Glomerular visceral epithelial cell (primary cell): ENCODE measurements around the gene GPR3.
"Not testable (repeated sequence)": the region's sequence is repeated elsewhere in the genome, so short reads cannot be mapped to it uniquely, and the experiment has no call there.

Experiments
- DNase-seq: peaks from one replicate; pipeline ENCODE4 v3.0.0-alpha.2; 2016; ENCODE audit errors: extremely low spot score

The GPR3 gene

GRCh38 chr1:27399251-27400025, 7.0 kb downstream of the GPR3 start:
- no peak for DNase-seq

GRCh38 chr1:27400082-27400962, 7.9 kb downstream of the GPR3 start:
- DNase-seq = no peak

GRCh38 chr1:27400963-27401341, 8.5 kb downstream of the GPR3 start:
- DNase-seq = no peak

GRCh38 chr1:27402349-27402754, 9.9 kb downstream of the GPR3 start:
- peak; percentile 40 for DNase-seq

GRCh38 chr1:27403065-27403726, 10.8 kb downstream of the GPR3 start:
- DNase-seq = no peak

- no peak for DNase-seq
Measured at GRCh38 chr1:27403931-27404330, 11.5 kb downstream of the GPR3 start.

- peak; percentile 68 for DNase-seq
Measured at GRCh38 chr1:27405074-27405473, 12.7 kb downstream of the GPR3 start.

- DNase-seq = not testable (repeated sequence)
Measured at GRCh38 chr1:27405598-27406361, 13.4 kb downstream of the GPR3 start.

- DNase-seq = no peak
Measured at GRCh38 chr1:27406362-27406680, 13.9 kb downstream of the GPR3 start.

GRCh38 chr1:27406791-27407190, 14.4 kb downstream of the GPR3 start:
- not testable (repeated sequence) for DNase-seq

GRCh38 chr1:27408151-27408550, 15.7 kb downstream of the GPR3 start:
- DNase-seq = no peak

- no peak for DNase-seq
Measured at GRCh38 chr1:27409669-27410068, 17.2 kb downstream of the GPR3 start.

GRCh38 chr1:27410709-27411108, 18.3 kb downstream of the GPR3 start:
- DNase-seq = no peak

GRCh38 chr1:27412502-27412901, 20.1 kb downstream of the GPR3 start:
- DNase-seq = no peak

GRCh38 chr1:27413004-27413403, 20.6 kb downstream of the GPR3 start:
- no peak for DNase-seq

GRCh38 chr1:27414091-27414490, 21.7 kb downstream of the GPR3 start:
- DNase-seq = no peak

GRCh38 chr1:27416387-27417111, 24.1 kb downstream of the GPR3 start:
- peak; percentile 52 for DNase-seq

GRCh38 chr1:27417713-27418112, 25.3 kb downstream of the GPR3 start:
- DNase-seq = no peak

GRCh38 chr1:27418326-27419185, 26.1 kb downstream of the GPR3 start:
- peak; percentile 90 for DNase-seq

- DNase-seq = no peak
Measured at GRCh38 chr1:27423709-27424108, 31.3 kb downstream of the GPR3 start.
